Bronchial epithelial cell (primary cell): ENCODE measurements around the gene CACNA1C. TPM values are rescaled to one million over a fixed set of nuclear protein-coding genes. Genes with fewer than 3 reads are reported as not detected.

ENCODE experiments used
- DNase-seq: peaks from one replicate; pipeline ENCODE4 v3.0.0-alpha.2; 2010; ENCODE audit warnings: low read depth
- FAIRE-seq: peaks from 2 replicates; lab custom pipeline; 2011; peaks lifted over from hg19 to GRCh38; lab: Jason Lieb, UNC
- H3K27me3 ChIP-seq: 2 replicates; pipeline ENCODE4 v1.5.1; 2011; ENCODE audit warnings: low read length; ENCODE audit not compliant: control insufficient read depth, insufficient read depth
- H3K36me3 ChIP-seq: 2 replicates; pipeline ENCODE4 v1.5.1; 2011; ENCODE audit warnings: low read length; ENCODE audit not compliant: control insufficient read depth, insufficient read depth
- H3K4me3 ChIP-seq: 2 replicates; pipeline ENCODE4 v1.5.1; 2011; ENCODE audit warnings: mild to moderate bottlenecking, low read depth, low read length, control low read depth
- CTCF ChIP-seq: IDR thresholded peaks from 2 replicates; pipeline ENCODE4 v1.5.1; 2011; ENCODE audit warnings: mild to moderate bottlenecking, moderate library complexity, low read length, control low read depth, inconsistent platforms; ENCODE audit not compliant: insufficient read depth, severe bottlenecking
- total RNA-seq: library from RNA; depleted of rRNA; stranded (reverse); fragments of >200 nt; gene quantifications from 2 replicates; pipeline ENCODE4 v1.2.1, GENCODE V29; 2014

CACNA1C gene
- total RNA-seq, 1 donor from 2014 or later: not detected

DNA sequence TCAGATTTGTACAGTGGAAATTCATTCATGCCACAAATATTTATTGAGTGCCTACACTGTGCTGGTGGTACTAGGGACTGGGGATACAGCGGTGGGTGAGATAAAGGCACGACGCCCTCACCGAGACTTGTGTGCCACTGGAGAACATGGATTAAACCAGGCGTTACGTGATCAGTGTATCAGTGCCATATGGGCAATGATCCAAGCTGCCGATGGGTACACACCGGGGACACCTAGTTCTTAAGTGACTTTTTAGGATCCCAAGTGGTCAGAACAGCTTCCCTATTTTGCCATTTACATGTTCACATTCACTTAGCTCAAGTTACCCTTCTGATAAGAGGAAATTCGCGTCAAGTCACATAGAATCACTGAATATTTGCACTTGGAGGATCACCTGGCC, 236.7 kb downstream of the CACNA1C start:
- FAIRE-seq: no peak
- Histone ChIP-seq H3K36me3 (no peaks in the 10 kb centered on the region), H3K4me3 (no peak overlapping the region), H3K27me3 (no peaks in the 10 kb centered on the region)
- DNase-seq: no peak
- no peak for TF ChIP-seq CTCF

GRCh38 chr12:2290091-2290490, 237.3 kb downstream of the CACNA1C start:
- no peak for FAIRE-seq
- DNase-seq: no peak

GRCh38 chr12:2290516-2291065, 237.8 kb downstream of the CACNA1C start:
- no peak for TF ChIP-seq CTCF
- DNase-seq (no peak), FAIRE-seq (no peak)
- no peak overlapping the region for H3K4me3 ChIP-seq
- no peaks in the 10 kb centered on the region for H3K36me3 ChIP-seq
- no peaks in the 10 kb centered on the region for H3K27me3 ChIP-seq

More at GRCh38 chr12:2290091-2290490, 237.3 kb downstream of the CACNA1C start:
- TF ChIP-seq CTCF: no peak
- Histone ChIP-seq H3K36me3 (no peaks in the 10 kb centered on the region), H3K4me3 (no peak overlapping the region), H3K27me3 (no peaks in the 10 kb centered on the region)

GRCh38 chr12:2291182-2291832, 238.5 kb downstream of the CACNA1C start:
- peak; percentile 58 for TF ChIP-seq CTCF
- Histone ChIP-seq H3K4me3 (no peak overlapping the region), H3K27me3 (no peaks in the 10 kb centered on the region), H3K36me3 (no peaks in the 10 kb centered on the region)
- DNase-seq: peak; percentile 19
- FAIRE-seq: no peak

DNA sequence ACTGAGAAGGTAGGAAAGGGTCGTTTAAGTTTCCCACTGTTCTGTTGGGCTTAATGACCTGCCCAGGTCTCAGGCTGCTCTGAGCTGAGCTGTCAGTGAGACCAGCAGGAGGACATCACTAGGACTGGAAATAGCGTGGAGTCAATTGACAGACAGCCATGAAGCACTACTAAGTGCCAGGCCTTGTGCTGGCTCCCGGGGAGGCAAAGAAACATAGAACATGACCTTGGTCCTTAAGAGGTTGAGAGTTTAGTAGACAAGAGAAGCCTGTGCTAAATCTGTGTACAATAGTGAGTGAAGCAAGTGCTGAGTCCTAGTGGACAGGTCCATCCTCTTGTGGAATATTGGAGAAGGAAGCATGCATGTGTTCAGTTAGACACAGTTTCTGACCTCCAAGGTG, 239.2 kb downstream of the CACNA1C start:
- TF ChIP-seq CTCF: no peak
- Histone ChIP-seq H3K27me3 (no peaks in the 10 kb centered on the region), H3K36me3 (no peaks in the 10 kb centered on the region), H3K4me3 (no peak overlapping the region)
- DNase-seq: no peak
- no peak for FAIRE-seq

DNA sequence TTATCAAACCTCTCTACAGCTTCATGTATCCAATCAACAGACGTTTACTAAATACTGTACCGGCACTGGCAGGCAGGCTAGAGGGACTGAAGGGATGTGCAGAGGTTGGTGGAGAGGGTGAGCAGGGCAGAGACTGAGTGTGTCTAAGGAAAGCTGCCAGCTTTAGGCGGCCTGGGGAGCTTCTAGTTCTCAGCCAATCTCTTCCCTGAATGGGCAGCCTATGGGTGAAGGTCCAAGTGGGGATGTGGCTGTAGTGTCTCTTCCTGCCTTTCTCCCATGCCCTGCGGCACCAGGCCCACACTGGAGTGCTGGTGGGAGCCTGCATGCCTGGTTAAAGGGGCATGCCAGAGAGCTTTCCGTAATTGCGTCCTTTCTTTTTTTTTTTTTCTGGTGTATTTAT, 239.8 kb downstream of the CACNA1C start:
- no peaks in the 10 kb centered on the region for H3K36me3 ChIP-seq
- no peak overlapping the region for H3K4me3 ChIP-seq
- FAIRE-seq (no peak), DNase-seq (no peak)
- H3K27me3 ChIP-seq: no peaks in the 10 kb centered on the region
- no peak for TF ChIP-seq CTCF
